ENCODE data around the gene CNDP2.
"Not testable (repeated sequence)": the region's sequence is repeated elsewhere in the genome, so short reads cannot be mapped to it uniquely, and the experiment has no call there.

The CNDP2 gene

DNA sequence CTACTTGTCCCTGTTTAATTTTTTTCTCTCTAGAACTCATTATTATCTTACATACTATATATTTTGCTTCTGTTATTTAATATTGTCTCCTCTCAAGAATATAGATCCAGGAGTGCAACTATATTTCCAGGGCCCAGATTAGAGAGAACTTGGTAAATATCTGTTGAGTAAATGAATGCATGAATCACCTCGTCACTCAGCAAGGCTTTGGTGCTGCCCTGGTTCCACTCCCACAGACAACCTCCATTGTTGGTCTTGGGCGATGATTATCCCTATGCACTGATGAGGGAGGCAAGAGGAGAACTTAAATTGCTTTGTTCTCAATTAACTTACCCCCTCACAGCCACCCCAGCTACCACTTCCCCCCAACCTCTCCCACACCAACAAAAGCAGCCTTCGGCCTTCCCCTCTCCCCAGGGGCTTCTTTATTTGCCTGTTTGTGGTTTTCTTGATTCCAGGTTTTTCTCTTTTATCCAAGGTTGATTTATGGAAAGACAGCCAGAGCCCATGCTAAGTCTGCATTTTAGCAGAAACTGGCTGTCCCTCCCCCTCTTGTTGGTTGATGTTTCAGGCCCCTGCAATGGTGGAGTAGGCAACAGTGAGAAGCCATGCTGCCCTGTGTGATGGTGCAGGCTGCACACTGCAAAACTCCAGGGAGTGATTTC is 22.1 kb upstream of the CNDP2 start:
- DNase-seq, result no peak

- DNase-seq, result no peak
These were observed 20.0 kb upstream of the CNDP2 start for GRCh38 chr18:74476140-74476539.

GRCh38 chr18:74477771-74478170 is 18.4 kb upstream of the CNDP2 start:
- DNase-seq, result no peak

GRCh38 chr18:74478316-74478715 is 17.8 kb upstream of the CNDP2 start:
- DNase-seq, result no peak

DNA sequence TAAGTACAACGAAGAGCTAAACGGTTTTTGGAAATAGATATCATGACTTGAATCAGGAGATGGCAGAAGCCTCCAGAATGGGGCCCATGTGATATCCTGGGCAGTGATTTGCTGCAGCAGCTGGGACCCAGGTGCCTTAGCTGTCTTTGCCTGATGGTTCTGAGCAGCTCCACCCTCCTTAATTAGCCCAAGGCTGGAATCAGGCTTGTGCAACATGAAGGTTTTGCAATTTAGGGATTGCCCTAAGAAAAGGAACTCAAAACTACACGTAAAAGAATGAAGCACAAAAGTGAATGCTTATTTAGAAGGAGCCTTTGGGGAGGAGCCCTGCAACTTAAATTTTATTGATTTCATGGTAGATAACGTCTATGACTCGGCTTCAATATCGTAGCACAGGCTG is 17.3 kb upstream of the CNDP2 start:
- DNase-seq, result no peak

DNA sequence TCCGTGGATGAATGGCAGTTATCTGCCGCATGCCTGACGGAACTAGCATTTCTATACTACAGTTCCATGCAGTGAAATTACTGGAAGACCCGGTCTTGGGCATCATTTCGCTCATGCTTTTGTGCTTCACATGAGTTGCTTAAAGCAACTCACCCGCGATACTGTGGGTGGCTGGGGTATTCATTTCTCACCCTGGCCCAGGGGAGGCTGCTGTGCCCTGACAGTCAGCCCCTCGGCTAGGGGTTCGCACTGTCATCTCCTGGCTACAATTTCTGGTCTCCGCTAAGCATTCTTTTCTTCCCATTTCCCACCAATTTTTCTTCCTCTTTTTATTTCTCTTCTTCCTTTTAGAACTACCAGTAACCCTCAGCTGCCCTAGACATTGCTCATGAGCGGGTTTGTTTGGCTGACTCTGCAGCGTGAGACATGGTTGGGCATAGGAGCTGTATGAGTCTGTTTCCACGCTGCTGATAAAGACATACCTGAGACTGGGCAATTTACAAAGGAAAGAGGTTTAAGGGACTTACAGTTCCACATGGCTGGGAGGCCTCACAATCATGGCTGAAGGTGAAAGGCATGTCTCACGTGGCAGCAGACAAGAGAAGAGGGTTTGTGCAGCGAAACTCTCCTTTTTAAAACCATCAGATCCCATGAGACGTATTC is 16.5 kb upstream of the CNDP2 start:
- no peak for DNase-seq

DNA sequence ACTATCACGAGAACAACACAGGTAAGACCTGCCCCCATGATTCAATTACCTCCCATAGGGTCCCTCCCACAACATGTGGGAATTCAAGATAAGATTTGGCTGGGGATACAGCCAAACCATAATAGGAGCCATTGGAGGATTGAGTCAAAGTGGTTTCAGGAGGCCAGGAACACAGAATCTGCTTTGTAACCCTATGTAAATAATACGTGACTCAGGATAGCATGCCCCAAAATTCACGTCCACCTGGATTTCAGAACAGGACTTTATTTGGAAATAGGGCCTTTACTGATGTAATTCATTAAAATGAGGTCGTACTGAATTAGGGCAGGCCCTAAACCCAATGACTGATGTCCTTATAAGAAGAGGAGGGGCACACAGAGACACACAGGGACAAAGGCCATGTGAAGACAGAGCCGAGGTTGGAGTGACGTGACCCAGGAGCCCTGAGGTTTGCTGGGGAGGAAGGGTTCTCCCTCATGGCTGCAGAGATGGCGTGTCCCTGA is 16.0 kb upstream of the CNDP2 start:
- no peak for DNase-seq

- DNase-seq, result no peak
These were observed 13.5 kb upstream of the CNDP2 start for GRCh38 chr18:74482697-74483096.

DNA sequence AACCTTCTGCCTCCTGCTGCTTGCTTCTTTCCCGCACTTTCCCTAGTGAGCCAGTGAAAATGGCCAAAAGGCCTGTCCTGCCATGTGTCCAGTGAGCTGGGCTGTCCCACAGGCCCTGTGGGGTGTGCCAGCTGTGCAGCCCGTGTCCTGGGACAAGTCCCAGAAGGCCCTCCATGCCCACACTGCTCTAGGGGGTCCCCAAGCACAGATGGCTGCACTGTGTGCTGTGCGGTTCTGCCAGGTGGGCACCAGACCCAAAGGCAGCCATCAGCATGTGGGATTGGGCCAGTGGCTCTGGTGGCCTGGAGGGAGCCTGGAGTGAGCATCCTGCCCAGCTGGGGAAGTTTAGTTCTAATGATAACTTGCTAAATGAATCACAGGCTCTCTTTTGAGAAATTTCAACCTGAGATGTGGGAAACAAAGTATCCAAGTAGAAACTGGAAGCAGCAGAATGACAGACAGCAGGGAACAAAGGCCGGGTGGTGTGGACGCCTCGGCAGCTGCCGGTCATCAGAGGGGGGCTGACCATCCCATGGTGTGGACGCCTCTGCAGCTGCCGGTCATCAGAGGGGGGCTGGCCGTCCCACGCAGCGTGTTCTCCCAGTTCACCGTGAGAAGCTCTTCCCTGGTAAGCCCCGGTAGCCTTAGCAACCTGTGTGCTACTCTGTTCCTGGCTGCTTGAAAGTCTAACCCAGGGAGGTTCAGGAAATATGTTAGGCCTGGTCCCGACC is 9.9 kb upstream of the CNDP2 start:
- no peak for DNase-seq

DNA sequence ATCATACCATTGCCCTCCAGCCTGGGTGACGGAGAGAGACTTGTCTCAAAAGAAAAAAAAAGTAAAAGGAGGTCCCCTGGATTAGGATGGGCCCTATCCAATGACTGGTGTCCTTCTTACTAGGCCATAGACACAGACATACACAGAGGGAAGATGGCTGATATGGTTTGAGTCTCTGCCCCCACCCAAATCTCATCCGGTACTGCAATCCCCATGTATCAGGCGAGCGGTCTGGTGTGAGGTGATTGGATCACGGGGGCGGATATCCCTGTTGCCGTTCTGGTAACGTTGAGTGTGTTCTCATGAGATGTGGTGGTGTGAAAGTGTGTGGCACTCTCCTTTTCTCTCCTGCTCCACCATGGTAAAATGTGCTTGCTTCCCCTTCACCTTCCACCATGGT is 7.8 kb upstream of the CNDP2 start:
- no peak for DNase-seq

DNA sequence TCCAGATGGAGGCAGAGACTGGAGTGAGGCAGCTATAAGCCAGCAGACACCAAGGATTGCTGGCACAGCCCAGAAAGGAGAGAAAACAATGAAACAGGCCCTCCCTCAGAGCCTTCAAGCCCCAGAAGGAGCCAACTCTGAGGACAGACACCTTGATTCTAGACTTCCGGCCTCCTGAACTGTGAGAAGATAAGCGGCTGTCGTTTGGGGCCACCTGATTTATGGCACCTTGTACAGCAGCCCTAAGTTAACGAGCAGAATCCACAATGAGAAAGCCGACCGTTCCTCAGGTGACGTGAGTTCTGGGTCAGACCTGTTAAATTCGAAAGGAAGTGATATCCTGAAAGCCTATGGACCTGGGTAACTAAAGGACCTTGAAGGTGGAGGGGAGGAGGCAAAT is 7.3 kb upstream of the CNDP2 start:
- DNase-seq, result no peak

- no peak for DNase-seq
These were observed 6.5 kb upstream of the CNDP2 start for GRCh38 chr18:74489676-74490075.

DNA sequence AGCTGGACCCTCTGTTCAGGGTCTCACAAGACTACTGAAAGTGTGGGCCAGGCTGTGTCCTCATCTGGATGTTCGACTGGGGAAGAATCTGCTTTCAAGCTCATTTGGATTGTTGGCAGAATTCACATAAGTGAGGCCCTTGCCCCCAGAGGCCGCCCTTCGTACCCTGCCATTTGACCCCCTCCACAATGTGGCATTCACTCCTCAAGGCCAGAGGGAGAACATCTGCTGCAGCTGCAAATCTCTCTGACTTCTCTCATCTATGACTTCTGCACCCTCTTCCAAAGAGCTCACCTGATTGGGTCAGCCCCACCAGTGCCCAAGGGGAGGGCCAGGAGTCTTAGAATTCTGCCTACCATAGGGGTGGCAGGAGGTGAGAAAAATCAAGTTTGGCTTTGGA is 3.9 kb upstream of the CNDP2 start:
- no peak for DNase-seq

GRCh38 chr18:74493689-74494088 is 2.5 kb upstream of the CNDP2 start:
- no peak for DNase-seq

DNA sequence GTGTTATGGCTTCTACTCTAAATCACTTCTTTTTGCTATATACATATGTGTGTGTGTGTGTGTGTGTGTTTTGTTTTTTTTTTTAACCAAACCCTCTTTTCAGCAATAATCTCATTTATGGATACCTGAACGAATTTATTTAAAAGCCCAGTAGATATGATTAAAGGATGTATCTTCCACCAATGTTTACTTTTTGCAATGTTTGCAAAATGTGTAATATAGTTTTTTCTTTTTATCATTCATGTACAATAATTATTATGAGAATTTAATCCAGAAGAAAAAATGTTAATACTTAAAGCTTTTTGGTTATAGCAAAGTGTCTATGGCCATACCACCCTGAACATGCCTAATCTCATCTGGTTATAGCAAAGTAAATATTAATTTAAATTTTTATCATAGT is 1.6 kb upstream of the CNDP2 start:
- DNase-seq, result no peak

DNA sequence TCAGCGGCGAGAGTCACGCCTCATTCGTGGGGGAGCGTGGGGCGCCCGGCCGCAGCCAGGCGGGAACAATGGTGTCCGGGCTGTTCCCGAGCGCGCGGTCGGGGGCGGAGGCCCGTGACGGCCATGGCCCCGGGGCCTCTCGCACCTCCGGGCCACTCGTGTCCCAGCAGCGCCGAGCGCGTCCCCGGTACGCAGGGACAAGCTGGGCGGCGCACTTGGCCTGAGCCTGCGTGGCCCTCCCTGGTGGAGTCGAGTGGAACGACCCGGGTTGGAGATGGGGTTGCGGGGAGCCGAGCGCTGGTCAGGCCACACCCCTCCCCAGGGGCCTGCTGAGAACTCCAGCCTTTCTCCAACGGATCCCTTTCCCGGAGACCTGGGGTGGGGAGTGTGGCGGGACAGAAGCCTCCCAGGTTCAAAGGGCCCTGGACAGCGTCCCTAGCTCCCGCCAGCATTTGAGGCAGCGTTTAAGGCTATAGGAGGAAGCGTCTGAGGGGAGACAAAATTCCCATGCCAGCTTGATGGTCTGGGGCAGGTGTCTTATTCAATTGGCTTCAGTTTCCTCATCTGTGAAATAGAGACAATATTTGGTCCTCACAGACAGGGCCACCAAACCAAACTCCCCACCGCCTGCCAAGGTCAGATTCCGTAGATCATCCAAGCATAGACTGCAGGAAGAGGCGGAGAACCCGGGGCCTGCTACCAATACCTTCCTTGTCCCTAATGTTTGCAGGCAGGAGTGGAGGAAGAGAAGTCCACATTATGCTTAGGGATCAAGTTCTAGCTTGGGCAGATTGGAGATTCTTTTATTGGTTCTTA is 553 bp downstream of the CNDP2 start:
- no peak for DNase-seq

GRCh38 chr18:74497324-74497676 is 1.1 kb downstream of the CNDP2 start:
- no peak for DNase-seq

DNA sequence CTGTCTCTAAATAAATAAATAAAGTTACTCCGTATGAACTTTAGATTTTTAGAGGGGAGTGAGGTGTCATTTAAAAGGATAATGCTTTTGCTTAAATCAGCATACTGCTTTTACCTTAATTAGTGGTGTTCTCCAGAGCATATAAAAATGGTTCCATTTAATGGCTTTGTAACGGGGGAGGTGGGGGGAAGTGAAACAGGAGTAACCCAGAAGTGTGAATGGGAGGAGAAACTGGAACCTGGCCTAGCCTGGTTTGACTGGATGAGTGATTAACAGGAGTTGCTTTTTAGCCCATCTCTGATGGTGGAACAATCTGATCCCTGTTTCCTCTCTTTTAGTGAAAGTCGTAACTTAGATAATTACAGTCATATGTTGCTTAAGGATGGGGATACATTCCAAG is 1.6 kb downstream of the CNDP2 start:
- no peak for DNase-seq

- DNase-seq, result peak; percentile 80
These were observed 2.8 kb downstream of the CNDP2 start for GRCh38 chr18:74498712-74499627.

- no peak for DNase-seq
These were observed 3.5 kb downstream of the CNDP2 start for GRCh38 chr18:74499633-74500032.

GRCh38 chr18:74500372-74500771 is 4.2 kb downstream of the CNDP2 start:
- no peak for DNase-seq

GRCh38 chr18:74500774-74501173 is 4.6 kb downstream of the CNDP2 start:
- not testable (repeated sequence) for DNase-seq
